ENCODE results near the gene SERPINB6. TPM values are rescaled to one million over a fixed set of nuclear protein-coding genes. Genes with fewer than 3 reads are reported as not detected.

SERPINB6 gene
- total RNA-seq, 1 experiment from 2014 or later, result 39.0 TPM

- no peak overlapping the region for H2AFZ ChIP-seq (ENCODE audit: low read length)
- Mint-ChIP-seq H3K36me3 (ENCODE audit: insufficient read depth in 1 of 3, low read depth in 3 of 3) (peaks cover 27 to 38% (median 35%) of the 10 kb centered on the region in 3 experiments; a peak in 6 of 7 replicates), H3K27me3 (ENCODE audit: low read depth) (no peaks in the 10 kb centered on the region; the same call in 1 of the 2 replicates), H3K4me3 (peak overlapping the region; percentile 85 to 93), H3K9me3 (no peaks in the 10 kb centered on the region), H3K27ac (no peak overlapping the region; a peak in 2 of 7 replicates), H3K4me1 (peaks cover 33 to 39% of the 10 kb centered on the region in 2 experiments)
- no peak overlapping the region for H4K91ac ChIP-seq (ENCODE audit: insufficient read length, low read depth, low read length)
- peaks cover 1% of the 10 kb centered on the region; the same call in 1 of the 2 replicates for H3K79me2 ChIP-seq (ENCODE audit: insufficient read depth, low read length)
- H4K8ac ChIP-seq (replicated peaks; ENCODE audit: insufficient read length, low read depth, low read length), result no peak overlapping the region
- H3K27ac ChIP-seq (ENCODE audit: insufficient read length, low read depth, low read length), result no peak overlapping the region
- H2AK5ac ChIP-seq (ENCODE audit: insufficient read length, low read length), result no peak overlapping the region
- H4K20me1 ChIP-seq (ENCODE audit: control insufficient read depth, insufficient read depth, insufficient read length), result no peaks in the 10 kb centered on the region
- H3K4me2 ChIP-seq (ENCODE audit: insufficient read depth, insufficient read length, low read length), result no peak overlapping the region
- H3K79me1 ChIP-seq (ENCODE audit: insufficient read depth, low read depth, low read length, poor library complexity, severe bottlenecking), result peaks cover 5% of the 10 kb centered on the region
- H3K4me1 ChIP-seq (ENCODE audit: insufficient read depth, low read length), result no peaks in the 10 kb centered on the region; the same call in 1 of the 2 replicates
- TF ChIP-seq, protein P1, sequence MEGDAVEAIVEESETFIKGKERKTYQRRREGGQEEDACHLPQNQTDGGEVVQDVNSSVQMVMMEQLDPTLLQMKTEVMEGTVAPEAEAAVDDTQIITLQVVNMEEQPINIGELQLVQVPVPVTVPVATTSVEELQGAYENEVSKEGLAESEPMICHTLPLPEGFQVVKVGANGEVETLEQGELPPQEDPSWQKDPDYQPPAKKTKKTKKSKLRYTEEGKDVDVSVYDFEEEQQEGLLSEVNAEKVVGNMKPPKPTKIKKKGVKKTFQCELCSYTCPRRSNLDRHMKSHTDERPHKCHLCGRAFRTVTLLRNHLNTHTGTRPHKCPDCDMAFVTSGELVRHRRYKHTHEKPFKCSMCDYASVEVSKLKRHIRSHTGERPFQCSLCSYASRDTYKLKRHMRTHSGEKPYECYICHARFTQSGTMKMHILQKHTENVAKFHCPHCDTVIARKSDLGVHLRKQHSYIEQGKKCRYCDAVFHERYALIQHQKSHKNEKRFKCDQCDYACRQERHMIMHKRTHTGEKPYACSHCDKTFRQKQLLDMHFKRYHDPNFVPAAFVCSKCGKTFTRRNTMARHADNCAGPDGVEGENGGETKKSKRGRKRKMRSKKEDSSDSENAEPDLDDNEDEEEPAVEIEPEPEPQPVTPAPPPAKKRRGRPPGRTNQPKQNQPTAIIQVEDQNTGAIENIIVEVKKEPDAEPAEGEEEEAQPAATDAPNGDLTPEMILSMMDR (conservative IDR thresholded peaks at IDR 0.05), result no peak
- no peak overlapping the region for H2BK12ac ChIP-seq (ENCODE audit: insufficient read length, low read depth, low read length)
- H3K14ac ChIP-seq (ENCODE audit: insufficient read depth, low read length), result no peak overlapping the region
- no peak overlapping the region for H2BK120ac ChIP-seq (ENCODE audit: low read depth, low read length, poor library complexity, severe bottlenecking)
- H3K4ac ChIP-seq (ENCODE audit: low read depth, low read length), result no peak overlapping the region
- H2BK15ac ChIP-seq (ENCODE audit: low read depth, low read length), result no peak overlapping the region
- no peak overlapping the region for H2BK20ac ChIP-seq (ENCODE audit: low read depth, low read length, poor library complexity, severe bottlenecking)
- no peaks in the 10 kb centered on the region for H3K9me3 ChIP-seq (ENCODE audit: control insufficient read depth, low read depth, low read length)
- H3K18ac ChIP-seq (ENCODE audit: insufficient read length, low read depth, low read length), result no peak overlapping the region
- no peak overlapping the region for H3K56ac ChIP-seq (ENCODE audit: insufficient read length, low read depth, low read length)
- no peak overlapping the region for H3K23ac ChIP-seq (ENCODE audit: insufficient read length, low read depth, low read length)
- H3T11ph ChIP-seq (ENCODE audit: low read length), result no peak overlapping the region
- no peaks in the 10 kb centered on the region for H3K27me3 ChIP-seq (ENCODE audit: insufficient read depth, low read length)
- no peak overlapping the region for H4K5ac ChIP-seq (ENCODE audit: insufficient read length, low read depth, low read length)
- no peak for DNase-seq
- WGBS (ENCODE audit: extremely low coverage, insufficient read length, low lambda C conversion rate), result no CpG with 5 or more reads among the region's 11 CpGs
- no peak overlapping the region for H2BK5ac ChIP-seq (ENCODE audit: insufficient read length, low read length)
- peak overlapping the region; percentile 41 for H3K9ac ChIP-seq (ENCODE audit: extremely low read depth, insufficient read length, low read length)
- H3K23me2 ChIP-seq (ENCODE audit: insufficient read length, low read depth, low read length, poor library complexity, severe bottlenecking), result peaks cover 14% of the 10 kb centered on the region
Observed at GRCh38 chr6:3001146-3001772, 29.9 kb upstream of the SERPINB6 start.

All from H9 (cell line).